ENCODE measurements around the gene EBF3.

DNA sequence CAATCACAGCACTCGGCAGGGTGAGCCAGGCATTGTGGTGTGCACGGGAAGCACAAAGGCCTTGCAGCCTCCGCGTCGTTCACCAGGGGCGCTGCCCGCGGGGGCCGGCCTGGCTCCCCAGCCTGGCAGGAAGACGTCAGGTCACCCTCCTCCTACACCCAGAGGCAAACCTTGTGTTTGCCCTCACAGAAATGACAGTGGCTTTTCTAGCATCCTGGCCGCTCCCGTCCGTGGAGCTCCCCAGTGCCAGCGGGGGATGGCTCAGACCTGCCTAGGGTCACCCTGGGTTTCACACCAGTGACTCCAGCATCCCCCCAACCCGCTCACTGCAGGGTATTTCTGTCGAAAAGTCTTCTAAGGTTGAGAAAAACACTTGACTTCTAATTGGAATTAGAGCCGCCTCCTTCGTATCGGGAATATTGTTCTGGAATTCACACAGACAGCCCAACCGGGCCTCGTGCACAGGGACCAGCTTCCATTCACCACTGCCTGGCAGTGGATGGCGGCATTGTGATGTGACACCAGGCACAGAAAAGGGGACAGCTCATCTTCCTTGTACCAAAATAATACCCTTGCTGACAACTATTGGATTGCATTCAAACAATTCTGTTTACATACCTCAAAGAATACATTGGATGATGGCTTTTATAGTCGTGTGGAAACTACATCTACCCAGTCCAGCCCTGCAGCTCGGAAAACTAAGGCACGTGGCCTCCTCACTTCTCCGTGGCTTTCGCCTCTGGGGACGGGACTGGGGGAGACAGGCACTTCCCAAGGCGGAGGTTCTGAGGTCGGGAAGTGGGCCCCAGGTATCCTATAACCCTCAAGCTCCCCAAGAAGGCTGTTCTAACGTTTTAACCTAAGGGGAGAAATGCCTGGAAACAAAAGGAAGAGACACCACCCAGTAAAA is 109.0 kb downstream of the EBF3 start:
- TF ChIP-seq POLR2A (IDR thresholded peaks at IDR 0.05; ENCODE audit: low read depth, low read length), result no peak
- TF ChIP-seq TAF1 (IDR thresholded peaks at IDR 0.05; ENCODE audit: borderline replicate concordance, low read depth, low read length), result no peak

All from GM12892 (cell line).